Measurements from ENCODE around the gene CNTN5. TPM values are rescaled to one million over a fixed set of nuclear protein-coding genes. Genes with fewer than 3 reads are reported as not detected.

The CNTN5 gene
- total and polyA plus RNA-seq, 10 of the 15 experiments (the other 5 are each of a cell fraction or from before 2014, with no cell fraction given): 0.01 TPM; not detected in 9

GRCh38 chr11:100354736-100355135, 1334.0 kb downstream of the CNTN5 start:
- Histone ChIP-seq H4K20me1 (ENCODE audit: control insufficient read depth, insufficient read depth) (no peaks in the 10 kb centered on the region), H3K36me3 (ENCODE audit: control insufficient read depth in 2 of 2, insufficient read depth in 2 of 2, low read length in 1 of 2) (no peaks in the 10 kb centered on the region), H3K79me2 (ENCODE audit: control insufficient read depth, insufficient read depth, low read length) (no peaks in the 10 kb centered on the region), H3K4me3 (no peak overlapping the region), H3K4me1 (ENCODE audit: control insufficient read depth, insufficient read depth, low read length) (no peaks in the 10 kb centered on the region), H2AFZ (ENCODE audit: control insufficient read depth, low read depth, low read length) (no peak overlapping the region), H3K9me3 (replicated peaks; ENCODE audit: control insufficient read depth, insufficient read depth, low read length) (no peaks in the 10 kb centered on the region), H3K9ac (ENCODE audit: control insufficient read depth, insufficient read depth, low read length) (no peak overlapping the region), H3K4me2 (ENCODE audit: control insufficient read depth, insufficient read depth) (no peak overlapping the region), H3K27me3 (replicated peaks in 1 of 2; ENCODE audit: control insufficient read depth in 2 of 2, insufficient read depth in 2 of 2, low read length in 1 of 2) (no peaks in the 10 kb centered on the region), H3K27ac (ENCODE audit: control insufficient read depth, insufficient read depth) (no peak overlapping the region)
- TF ChIP-seq PKNOX1 (IDR thresholded peaks at IDR 0.05) (no peak), RAD51 (IDR thresholded peaks at IDR 0.05) (no peak), ZNF622 (IDR thresholded peaks at IDR 0.05) (no peak), JUNB (IDR thresholded peaks at IDR 0.05) (no peak), FOS (IDR thresholded peaks at IDR 0.05; ENCODE audit: borderline replicate concordance, extremely low read depth, insufficient read length) (no peak), IKZF1 (conservative IDR thresholded peaks at IDR 0.05) (no peak), GATAD2B (conservative IDR thresholded peaks at IDR 0.05; ENCODE audit: low read depth) (no peak), SREBF1 (IDR thresholded peaks at IDR 0.05; ENCODE audit: low read length) (no peak), BACH1 (IDR thresholded peaks at IDR 0.05; ENCODE audit: borderline replicate concordance) (no peak), ETV6 (conservative IDR thresholded peaks at IDR 0.05 in 1 of 2, IDR thresholded peaks at IDR 0.05 in 1 of 2; ENCODE audit: borderline replicate concordance in 1 of 2, low read depth in 1 of 2) (no peak), ATF3 (IDR thresholded peaks at IDR 0.05; ENCODE audit: borderline replicate concordance, extremely low read depth, low read depth, low read length) (no peak), E2F8 (IDR thresholded peaks at IDR 0.05; ENCODE audit: low read depth, partially characterized antibody) (no peak)
- ChIA-PET RAD21 (ENCODE audit: unreplicated experiment) (no interaction called here), POLR2A (no interaction called here), CTCF (no interaction called here), SMC1A (ENCODE audit: uncharacterized antibody, unreplicated experiment) (interaction anchor here (0.6 kb wide), 1 partner anchor 580 kb away, joined by 3 read pairs; no protein-coding TSS in a partner anchor)
- FAIRE-seq: no peak
- no peak for ATAC-seq
- intact Hi-C loops (cut with micrococcal nuclease; ENCODE audit: unreplicated experiment) (no loop called here), in situ Hi-C loops (cut with MboI) (no loop called here)
- no peak for DNase-seq (ENCODE audit: low read depth, low spot score)
- BruUV-seq (replicated peaks): no TSS peak
